CD4-positive, alpha-beta T cell treated with Interleukin-1 beta for 1 hour (primary cell): Measurements from ENCODE around the gene DMWD.

Source experiments
- DNase-seq, 2 donors: peaks; one replicate each; pipeline ENCODE4 v3.0.0-alpha.2; 2020 to 2022

The DMWD gene, protein sequence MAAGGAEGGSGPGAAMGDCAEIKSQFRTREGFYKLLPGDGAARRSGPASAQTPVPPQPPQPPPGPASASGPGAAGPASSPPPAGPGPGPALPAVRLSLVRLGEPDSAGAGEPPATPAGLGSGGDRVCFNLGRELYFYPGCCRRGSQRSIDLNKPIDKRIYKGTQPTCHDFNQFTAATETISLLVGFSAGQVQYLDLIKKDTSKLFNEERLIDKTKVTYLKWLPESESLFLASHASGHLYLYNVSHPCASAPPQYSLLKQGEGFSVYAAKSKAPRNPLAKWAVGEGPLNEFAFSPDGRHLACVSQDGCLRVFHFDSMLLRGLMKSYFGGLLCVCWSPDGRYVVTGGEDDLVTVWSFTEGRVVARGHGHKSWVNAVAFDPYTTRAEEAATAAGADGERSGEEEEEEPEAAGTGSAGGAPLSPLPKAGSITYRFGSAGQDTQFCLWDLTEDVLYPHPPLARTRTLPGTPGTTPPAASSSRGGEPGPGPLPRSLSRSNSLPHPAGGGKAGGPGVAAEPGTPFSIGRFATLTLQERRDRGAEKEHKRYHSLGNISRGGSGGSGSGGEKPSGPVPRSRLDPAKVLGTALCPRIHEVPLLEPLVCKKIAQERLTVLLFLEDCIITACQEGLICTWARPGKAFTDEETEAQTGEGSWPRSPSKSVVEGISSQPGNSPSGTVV

DNA sequence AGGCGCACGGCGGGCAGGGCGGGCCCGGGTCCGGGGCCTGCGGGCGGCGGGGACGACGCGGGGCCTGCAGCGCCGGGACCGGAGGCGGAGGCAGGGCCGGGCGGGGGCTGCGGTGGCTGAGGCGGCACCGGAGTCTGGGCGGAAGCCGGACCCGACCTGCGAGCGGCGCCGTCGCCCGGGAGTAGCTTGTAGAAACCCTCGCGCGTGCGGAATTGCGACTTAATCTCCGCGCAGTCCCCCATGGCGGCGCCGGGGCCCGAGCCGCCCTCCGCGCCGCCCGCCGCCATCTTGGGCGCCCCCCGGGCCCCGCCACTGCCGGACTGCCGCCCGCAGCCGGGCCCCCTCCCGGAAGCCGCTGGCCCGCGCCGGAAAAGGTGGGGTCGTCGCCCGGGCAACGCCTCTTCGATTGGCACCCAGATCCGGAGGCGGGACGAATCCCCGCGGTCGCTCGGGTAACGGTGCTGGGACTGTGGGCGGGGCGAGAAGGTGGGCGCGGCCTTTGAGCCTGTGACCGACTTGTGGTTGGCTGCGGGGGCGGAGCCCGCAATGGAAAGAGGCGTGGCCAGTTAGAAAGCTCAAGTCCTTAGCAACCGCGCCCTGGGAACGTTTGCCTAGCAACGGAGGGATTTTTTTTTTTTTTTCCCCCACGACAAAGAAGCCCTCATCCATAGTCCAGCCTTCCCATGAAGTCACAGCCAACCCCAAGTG is at the start of gene DMWD:
Gene DMWD (minus strand): TSS at position 376 of the 708 bp plus-strand sequence. CDS start 89 bp downstream, at position 287.
- peak; percentile 99 to 100 for DNase-seq

DNA sequence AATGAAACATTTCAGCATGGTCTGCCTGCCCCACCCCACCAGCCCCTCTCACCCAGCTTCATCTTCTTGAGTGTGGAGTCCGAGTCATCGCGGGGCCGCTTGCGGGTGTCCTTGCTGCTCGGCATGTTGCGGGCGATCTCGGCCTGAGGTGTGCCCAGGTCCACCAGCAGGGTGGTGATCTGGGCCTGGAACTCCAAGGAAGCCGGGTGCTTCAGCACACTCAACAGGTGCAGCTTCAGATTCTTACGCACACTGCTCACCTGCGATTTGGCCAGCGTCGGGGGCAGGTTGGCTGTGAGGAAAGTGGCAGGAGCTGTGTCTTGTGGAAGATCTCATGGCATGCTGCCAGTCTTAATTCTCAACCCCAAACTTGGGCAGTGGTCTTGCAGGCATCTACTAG is 49.6 kb upstream of the DMWD start:
- no peak for DNase-seq

DNA sequence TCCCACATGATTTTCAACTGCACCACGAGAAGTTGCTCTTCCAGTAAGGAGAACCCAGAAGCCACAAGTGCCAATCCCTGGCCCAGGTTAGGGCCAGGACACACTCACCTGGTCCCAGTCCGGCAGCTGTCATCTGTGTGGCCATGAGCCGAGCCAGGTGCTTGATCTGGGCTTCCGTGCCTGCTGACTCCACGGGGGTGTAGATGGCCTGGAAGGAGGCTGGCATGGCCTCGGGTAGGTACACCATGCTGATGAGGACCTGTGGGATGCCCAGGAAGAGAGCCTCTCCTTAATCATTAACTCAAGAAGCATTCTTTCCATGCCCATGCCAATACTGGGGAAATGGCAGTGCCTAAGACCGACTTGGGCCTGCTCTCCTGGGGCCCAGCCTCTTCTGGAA is 42.3 kb upstream of the DMWD start:
- no peak for DNase-seq

DNA sequence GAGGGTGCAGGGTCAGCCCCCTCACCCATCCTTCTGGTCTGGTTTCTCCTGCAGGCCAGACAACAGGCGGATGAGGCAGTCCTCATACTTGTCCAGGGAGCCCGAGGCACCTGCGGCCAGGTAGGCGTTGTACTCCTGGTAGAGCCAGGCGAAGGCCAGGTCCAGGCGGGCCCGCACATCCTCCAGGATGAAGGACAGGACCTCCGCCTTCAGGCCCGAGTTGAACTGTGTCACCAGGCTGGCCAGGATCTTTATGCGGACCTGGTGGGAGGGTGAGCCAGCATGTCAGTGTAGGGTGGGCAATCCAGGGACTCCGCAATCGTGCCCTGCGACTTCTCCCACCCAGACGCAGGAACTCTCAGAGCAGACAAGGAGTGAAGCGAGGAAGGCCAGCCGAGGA is 36.3 kb upstream of the DMWD start:
- DNase-seq: no peak

DNA sequence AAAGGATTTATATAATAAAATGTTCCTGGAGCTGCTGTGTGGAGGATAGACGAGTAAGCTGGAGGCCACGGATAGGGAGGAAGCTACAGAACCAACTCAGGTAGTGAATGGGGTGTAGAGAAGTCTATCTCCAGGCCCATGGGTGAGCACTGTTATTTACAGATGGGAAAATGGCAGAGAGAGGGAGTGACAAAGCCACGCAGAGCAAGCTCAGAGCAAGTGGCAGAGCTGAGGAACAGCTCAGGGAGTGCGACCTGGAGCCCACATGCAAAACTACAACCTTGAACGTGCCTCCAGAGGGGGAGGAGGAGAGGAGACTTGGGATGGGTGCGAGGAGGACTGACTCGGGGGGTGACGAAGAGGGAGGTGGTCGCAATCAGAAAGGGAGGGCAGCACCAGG is 35.9 kb upstream of the DMWD start:
- no peak for DNase-seq

DNA sequence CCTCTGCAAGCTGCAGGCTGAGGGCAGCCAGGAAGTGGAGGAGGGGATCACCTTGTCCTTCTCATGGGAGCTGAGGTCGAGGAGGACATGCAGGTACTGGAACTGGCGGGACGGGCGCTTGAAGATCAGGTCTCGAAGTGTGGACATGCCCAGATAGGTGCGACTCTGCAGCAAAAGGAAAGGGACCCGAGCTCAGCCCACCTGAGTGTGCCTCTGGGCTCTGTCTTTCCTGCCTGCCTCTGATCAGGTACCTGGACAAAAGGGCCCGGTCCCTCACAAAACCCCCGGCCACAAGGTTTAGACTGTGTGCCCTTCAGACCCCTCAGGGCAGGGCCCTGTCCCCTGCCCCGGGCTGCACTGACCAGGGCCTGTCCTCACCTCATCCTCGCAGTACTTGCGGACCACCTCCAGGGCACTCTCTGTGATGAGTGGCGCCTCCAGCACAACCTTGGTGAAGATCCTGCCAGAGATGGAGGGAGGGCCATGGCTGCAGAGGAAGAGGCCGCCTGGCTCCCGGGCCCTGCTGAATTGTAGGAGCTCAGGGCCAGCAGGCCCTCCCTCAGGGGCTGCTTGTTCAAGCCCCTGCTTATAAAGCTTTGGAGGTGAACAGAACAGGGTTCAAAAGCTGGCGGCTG is 34.9 kb upstream of the DMWD start:
- no peak for DNase-seq

DNA sequence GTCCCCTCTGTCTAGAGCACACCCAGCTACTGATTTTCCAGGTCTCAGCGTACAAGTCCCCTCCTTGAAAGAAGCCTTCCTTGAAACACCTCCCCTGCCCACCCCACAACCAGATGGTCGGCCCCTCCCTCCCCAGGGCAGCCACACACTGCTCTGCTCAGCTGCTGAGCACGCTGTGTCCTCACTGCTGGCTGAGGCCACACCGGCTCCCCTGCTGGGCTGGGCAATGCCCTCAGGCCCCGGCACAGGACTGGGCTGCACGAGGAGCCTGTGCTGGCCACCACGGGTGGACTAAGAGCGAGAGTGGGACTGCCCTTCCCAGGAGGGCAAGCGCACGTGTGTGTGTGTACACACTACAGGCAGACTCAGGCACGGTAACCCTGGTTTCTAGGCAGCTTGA is 34.3 kb upstream of the DMWD start:
- DNase-seq: no peak

DNA sequence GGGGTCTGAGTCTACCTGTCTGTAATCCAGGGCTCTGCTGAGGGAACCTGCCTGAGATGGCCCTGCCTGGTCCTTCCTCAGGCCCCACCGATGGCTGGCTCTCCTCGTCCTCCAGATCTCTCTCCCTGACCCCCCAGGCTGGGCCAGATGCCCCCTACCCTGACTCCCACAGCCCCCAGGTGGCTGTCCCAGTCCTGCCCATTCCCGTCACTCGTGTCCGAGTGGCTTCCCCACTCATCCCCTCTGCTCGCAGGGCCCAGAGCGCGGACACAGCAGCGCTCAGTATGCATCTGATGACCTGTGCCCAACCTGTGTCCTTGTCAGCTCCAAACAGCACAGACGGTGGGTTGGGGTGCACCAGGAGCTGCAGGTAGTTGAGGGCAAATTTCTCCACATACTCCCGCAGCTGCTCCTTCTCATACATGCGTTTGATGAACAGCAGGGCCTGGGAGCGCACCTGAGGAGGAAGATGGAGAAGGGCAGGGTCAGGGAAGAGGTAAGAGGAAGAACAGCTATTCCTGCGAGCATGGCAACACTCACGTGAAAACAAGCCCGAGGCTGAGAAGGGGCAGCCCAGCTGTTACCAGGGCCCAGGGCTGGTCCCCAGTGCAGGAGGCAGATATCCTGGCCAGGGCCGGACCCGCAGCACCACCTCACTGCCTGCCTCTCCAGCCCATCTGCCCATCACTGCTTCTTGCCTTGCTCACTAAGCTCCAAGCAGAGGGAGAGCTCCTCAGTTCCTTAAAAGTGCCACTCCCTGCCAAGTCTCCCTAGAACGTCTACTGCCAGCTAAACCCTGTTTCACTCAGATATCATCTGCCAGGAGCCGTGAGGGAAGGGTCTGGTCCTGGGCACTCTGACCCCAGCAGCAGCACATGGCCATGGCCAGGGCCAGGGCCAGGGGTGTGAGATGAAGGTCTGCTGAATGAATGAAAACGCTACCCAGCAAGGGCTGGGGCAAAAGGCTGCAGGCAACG is 33.6 kb upstream of the DMWD start:
- DNase-seq: no peak

DNA sequence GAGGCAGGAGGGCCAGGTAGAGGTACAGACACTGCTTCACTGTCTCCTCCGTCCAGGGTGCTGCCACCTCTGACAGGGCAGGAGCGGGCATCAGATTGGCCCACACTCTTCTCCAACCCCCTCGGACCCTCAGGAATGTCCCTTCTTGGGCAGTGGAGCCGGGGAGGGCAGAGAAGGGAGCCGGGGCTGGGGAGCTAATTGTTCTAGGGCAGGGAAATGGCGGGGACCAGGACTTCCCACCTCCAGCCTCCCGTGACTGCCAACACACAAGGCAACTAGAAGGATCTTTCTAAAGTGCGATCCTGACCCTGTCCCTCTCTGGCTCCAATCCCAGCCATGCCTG is 32.6 kb upstream of the DMWD start:
- no peak for DNase-seq

DNA sequence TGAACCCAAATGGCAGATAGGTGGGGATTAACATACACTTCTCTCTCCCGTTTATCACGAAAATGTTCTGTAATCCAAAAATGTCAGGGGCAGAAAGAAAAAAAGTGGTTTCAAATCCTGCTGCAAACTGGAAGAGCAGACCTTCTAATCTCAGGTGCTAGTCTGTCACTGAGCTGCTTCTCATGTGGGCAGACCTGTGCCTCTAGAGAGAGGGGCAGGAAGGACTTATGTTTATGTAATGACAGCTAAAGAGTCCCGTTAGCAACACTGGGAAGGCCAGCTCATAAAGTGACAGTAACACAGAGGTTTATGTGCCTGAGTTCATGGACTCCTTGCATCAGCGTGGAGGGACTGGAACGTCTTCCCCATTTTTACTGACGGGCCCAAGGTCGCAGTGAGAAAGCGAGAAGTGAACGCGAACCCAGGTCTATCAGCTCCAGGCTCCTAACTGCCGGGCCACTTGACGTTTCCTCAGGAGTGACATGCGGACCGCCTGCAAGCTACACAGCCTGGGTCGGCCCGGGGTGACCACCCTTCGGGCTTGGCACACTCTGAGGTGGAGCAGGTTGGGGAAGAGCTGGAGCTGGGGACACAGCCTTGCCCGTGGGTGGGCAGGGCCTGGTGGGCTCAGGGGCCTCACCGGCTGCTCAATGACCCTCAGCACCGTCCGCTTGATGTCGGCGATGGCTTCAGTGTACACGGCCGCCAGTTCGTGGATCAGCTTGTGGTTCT is 32.1 kb upstream of the DMWD start:
- DNase-seq: no peak

DNA sequence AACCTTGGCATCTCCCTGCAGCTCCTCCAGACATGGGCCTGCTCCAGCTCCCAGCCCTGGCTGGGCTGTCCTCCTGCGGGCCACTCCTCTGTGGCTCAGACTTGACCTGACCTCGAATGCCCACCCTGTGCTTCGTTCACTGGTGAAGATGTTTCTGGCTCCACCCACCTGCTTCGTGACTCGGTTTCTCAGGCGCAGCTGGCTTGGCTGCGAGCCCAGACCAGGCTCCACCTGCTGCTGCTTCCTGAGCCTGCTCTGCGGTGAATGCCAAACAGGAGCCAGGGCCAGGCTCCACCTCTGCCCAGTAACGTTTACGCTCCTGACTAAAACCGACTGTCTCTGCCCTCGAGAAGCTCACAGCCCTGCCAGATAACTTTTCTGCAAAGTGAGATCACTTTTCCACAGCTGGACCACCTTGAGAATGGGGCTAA is 31.4 kb upstream of the DMWD start:
- DNase-seq: no peak

DNA sequence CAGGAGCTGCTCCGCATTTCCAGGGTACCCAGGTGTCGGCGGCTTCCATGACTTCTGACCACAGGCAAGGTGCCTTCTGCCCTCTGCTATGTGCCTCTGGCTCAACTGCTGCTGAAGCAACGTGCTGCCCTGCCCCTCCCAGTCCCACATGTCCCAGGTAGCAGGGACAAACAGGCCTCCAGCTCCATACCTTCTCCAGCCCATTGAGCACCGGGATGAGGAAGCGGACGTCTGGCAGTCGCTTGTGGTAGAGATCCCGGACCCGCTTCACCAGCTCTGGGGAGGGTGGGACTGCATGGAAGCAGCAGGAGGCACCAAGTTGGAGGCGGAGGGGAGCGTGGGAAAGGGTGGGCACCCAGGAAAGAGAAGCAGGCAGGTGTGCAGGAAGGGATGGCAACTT is 30.5 kb upstream of the DMWD start:
- no peak for DNase-seq

DNA sequence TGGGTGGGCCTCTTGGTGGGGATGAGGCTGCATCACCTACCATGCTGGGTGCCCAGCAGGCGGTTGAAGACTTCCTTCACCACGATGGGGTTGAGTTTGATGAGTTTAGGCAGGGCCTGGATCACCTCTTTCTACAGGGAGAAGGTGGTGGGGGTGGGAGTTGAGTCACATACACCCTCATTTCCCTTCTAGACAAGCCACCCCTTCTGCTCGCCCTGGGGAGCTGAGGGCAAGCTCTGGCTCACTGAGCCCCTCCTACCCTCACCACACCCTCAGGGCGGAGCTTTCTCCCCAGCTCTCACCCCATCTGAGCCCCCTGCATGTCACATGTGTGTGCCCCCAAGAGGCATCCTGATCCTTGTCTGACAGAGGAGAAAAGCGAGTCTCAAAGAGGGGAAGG is 30.1 kb upstream of the DMWD start:
- no peak for DNase-seq

DNA sequence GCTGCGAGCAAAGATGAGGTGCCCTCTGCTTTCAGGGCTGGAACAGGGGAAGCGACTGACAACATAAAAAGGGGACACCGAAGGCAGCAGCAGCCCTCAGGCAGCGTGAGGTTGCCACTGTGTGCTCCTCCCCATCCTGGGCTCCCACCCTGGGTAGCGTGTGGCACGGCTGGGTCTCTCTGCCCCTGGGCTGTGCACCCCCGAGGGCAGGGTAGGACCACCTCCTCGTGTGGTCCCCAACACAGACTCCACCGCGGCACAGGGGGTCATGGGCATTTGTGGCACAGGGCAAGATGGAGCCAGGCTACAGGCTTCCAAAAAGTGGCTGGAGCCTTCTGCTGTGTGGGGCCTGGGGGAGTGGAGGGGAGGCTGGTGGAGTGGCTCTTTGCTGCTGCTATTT is 28.9 kb upstream of the DMWD start:
- no peak for DNase-seq

DNA sequence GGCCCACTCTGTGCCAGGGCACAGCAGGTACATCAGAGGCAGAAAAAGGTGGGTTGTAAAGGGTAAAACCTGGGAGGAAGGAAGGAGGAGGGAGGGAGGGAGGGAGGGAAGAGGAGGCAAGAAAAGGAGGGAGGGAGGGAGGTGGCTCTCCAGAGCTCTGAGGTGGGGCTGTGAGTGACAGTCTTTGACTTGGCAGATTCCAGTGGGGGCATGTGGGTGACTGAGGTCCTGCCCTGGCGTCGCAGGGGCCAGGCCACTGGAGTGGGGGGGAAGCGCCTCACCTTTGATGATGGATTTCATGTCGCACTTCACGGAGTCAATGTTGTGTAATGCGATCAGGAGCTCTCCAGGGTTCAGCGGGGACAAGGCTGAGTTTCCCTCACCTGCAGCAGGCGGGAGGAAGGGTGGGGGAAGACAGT is 28.5 kb upstream of the DMWD start:
- no peak for DNase-seq

DNA sequence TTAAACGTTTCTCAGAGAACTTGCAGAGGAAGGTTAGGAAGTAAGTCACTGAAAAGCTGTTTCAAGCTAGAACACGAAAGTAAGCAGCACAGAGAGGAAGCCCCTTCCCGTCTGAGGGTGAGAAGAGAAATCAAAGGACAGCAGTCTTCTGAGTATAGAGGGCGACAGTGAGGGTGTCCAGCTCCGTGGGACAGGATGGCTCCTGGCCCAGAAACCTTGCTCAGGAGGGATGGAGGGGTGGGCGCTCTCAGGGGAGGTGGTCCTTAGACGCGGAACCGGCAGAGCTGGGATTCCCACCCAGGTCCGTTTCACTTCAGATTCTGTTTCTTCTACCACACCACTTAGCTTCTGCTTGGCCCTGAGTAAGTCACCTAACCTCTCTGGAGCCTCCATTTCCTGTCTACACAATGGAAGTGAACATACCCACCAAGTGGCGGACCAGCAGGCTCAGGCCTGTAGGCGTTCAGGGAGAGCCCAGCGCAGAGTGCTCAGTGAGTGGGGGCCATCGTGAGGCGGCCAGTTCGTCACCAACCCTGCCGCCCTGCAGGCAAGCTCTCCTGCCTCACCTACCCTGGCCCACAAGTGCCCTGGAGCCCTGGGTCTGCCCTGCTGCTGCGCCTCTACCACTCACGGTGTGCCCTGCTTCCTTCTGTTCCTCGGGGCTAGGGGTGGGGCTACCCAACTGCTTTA is 27.9 kb upstream of the DMWD start:
- DNase-seq: no peak

DNA sequence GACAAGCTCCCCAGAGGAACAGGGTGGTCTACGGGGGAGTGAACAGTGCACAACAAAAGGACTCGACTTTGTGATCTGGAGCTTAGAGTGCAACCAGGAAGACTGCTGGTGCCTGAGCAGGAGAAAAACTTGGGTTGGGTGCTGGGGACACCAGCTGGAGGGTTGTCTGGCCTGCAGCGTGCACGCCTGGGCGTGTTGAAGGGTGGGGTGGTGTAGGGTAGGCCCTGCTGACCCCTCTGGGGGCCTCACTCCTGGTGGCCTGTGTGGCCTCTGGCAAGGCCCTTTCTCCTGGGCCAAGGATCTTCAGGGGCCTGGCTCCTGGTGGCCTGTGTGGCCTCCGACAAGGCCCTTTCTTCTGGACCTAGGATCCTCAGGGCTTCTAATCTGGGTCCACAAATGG is 27.1 kb upstream of the DMWD start:
- no peak for DNase-seq

DNA sequence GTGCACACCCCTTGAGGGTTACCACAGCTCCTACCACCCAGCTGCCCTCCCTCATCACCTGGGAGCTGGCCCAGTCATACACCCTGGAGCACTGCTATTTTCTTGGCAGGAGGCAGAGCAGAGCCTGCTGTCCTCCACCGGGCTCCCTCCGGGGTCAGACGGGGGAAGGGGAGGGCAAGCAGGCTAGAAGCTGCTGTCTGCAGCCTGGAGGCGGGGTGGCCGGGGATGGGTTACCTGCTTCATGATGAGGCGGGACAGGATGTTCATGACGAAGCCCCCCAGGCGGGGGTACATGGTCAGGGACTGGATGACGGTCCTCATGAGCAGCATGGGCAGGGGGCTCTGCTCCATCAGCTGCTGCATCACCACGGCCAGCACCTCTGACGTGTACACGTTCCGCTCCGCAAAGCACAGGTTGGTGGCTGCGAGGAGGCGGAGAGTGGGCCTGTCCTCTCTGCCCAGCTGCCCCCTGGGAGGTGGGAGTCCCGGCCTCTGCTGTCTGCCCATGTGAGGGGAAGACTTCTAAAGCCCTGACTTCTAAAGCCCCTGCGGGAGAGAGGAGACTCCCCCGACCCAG is 25.2 kb upstream of the DMWD start:
- DNase-seq: no peak

DNA sequence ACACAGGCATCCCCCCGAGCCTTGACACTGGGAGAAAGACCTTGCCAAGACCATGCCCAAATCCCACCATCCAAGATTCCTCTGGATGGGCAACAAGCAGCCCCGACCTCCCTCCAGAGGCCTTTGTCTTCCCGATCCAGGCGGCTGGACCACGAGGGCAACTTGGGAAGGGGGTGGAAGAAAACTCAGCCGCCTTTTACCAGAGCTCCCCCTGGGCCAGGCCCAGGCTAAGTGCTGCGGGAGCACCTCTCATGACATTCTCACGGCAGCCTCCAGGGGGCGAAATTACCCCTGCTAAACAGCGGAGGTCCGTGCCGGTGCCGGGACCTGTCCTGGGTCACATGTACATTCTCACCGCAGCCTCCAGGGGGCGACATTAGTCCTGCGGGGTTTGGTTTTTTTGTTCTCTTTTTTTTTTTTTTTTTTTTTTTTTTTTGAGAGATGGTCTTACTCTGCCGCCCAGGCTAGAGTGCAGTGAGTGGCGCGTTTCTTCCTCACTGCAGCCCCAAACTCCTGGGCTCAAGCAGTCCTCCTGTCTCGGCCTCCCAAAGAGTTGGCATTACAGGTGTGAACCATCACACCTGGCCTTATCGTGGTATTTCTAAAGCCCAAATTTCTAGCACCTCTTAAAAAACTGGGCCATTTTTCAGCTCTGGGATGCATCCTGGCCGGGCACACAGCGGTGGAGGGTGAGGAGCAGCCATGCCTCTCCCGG is 24.5 kb upstream of the DMWD start:
- DNase-seq: peak; percentile 95
